DMS79 treated with DMSO at 0.1 percent for 48 hours (cell line): ENCODE results near the gene NPBWR2.

Experiments
- DNase-seq: peaks from one replicate; lab custom pipeline; 2025; lab: John Stamatoyannopoulos, UW

The NPBWR2 gene

DNA sequence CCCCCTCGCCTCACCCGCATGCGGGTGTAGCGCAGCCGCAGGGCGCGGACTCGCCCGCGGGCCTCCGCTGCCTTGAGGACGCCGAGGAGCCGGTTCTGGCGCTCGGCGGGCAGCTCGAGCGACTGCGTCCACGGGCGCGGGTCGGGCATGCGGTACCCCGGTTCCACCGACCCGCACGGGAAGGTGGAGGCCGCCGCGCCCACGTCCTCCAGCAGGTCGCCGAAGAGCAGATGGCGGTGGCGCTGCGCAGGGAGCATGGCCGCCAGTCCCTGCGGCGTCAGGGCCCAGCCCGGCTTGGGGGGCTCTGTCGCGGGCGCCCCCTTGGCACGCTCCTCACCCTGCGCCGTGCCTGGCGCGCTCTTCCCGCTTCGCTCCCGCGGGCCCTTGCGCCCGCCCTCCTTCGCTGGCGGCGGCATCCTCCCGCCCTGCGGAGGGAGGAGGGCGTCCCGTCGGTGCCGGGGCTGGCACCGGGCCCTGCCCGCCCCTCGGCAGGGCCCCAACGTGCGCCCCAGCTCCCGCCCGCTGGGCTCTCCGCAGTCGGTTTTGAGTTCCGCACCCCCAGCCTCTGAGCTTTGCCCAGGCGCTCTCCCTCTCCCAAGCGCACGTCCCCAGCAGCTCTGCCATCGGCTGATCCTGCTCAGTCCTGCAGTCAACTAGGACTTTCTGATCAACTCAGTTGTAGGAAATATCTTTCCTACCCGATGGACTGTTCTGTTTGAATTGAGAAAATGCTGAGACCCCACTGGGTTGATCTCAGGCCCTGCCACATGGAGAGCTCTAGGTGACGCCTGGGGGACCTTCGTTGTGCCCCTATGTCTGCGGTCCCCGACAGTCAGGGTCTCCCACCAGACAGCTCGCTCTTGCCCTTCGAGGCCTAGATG is 23.3 kb downstream of the NPBWR2 start, which contains the start of gene LKAAEAR1:
Gene LKAAEAR1 (minus strand): TSS at position 595 of the 881 bp plus-strand sequence. CDS start 179 bp downstream, at position 416.
- DNase-seq = no peak

- DNase-seq = peak; percentile 74
These were observed 24.0 kb downstream of the NPBWR2 start for GRCh38 chr20:64083378-64083803.

- no peak for DNase-seq
These were observed 24.5 kb downstream of the NPBWR2 start for GRCh38 chr20:64082820-64083377.

DNA sequence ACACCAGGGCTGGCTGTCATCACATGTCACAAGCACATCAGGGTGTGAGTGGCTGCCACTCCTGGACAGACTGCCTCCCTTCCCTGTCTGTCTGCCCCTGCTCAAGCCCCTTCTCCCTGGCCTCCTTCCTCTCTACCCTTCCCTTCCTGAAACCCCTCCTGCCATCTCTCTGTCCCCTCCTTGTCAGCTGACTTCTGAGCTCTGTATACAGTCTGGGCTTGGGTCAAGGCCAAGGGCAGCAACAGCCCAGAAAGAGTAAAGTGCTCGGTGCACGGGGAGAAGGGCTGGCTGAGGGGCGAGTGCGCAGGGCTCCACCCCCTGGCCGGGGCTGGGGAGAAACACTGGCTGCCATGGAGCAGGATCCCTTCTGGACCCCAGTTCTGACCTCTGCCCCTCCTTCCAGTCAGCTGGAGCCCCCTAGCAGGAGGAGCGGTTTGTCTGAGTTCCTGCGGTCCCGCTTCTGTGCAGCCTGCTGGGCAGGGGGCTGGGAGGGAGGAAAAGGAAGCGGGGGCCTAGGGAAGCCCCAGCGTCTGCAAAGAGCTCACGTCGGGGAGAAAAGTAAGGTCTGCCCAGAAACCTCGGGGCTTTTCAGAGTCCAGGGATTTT is 25.1 kb downstream of the NPBWR2 start:
- DNase-seq = no peak

GRCh38 chr20:64081624-64081964 is 25.8 kb downstream of the NPBWR2 start:
- DNase-seq = no peak

- no peak for DNase-seq
These were observed 26.3 kb downstream of the NPBWR2 start for GRCh38 chr20:64080813-64081623.

DNA sequence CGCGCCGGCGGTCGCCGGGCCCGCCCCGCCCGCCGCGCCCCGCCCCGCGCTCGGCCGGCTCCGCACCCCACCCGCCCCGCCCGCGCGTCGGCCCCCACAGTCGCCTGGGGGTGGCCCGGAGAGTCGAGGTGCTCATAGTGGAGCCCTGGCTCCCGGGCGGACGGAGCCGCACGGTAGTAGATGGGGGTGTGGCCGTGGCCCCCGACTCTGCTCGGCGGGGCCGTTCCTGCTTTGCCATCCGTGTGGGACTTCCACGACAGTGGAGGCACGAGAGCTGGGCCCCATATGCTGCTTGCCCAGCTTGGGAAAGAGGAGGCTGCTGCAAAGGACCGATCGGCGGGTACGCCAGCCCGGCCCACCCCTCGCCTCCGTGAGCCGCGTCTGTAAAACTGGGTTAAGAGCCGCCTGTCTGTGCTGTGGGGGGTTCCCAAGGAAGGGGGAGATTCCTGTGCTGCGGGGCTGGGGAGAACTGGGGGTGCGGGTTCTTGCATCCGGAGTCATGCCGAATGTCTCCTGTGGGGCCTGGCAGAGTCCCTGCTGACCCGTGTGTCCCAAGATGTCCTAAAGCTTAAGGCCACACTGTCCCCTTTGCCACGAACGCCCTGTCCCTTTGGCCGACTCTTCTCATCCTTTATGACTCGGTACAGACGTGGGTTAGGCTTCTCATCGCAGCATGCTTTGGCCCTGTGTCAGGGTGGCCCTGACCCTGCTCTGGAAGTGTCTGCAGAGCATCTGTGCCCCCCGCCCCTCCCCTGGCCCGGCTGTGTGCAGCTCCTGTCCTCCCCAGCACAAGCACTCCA is 27.2 kb downstream of the NPBWR2 start, which contains the start of gene OPRL1:
Gene OPRL1 (plus strand): TSS at position 70 of the 800 bp plus-strand sequence. CDS start 12,639 bp downstream, outside the sequence.
- DNase-seq = no peak

DNA sequence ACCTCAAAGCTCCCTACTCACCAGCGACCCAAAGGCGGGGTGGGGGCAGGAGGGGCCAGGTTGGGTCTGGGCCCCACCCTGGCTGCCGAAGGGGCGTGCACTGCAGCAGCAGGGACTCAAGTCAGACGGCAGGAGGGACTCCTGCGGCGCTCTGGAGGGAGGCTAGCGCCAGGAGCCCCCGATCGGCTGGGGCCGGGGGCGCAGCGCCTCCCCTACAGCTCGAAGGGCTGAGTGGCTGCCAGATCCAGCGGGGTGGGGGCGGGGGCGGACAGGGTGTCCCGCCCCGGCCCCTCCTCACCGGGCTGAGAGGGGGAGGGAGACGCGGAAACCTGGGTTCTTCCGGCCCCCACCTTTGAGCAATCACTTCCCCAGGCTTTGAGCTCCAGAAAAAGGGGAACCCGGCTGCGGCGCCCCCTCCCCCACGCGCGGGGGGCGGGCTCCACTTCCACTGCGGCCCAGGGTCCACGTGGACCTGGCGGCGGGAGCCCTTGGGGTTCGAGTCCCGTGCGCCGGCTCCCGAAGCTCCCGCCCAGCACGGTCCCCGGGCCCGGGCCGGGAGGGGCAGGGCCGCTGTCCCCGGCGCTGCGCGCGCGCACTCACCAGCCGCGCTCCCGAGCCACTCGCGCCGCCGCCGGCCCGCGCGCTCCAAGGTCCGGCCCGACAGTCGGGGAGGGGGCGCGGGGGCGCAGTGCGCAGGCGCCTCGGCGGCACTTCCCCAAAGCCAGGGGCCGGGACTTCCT is 27.9 kb downstream of the NPBWR2 start, which contains the start of gene RGS19:
Gene RGS19 (minus strand): TSS at position 246 of the 740 bp plus-strand sequence. CDS start 2,632 bp downstream, outside the sequence.
- DNase-seq = peak; percentile 71

DNA sequence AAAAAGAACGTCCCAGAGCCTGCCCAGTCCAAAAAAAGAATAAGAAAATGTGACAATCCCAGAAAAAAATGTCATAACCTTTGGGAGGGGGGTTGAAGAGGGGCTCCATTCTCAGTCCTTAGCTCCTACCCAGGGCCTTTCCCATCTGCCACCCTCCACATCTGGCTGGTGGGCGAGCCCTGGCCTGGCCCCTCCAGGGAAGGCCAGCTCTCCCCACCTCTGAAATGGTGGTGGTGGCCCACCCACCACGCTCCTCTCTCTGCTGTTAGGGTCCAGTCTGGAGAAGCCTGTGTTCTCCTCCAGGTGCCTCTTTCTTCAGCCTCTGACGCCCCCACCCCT is 28.5 kb downstream of the NPBWR2 start:
- no peak for DNase-seq

DNA sequence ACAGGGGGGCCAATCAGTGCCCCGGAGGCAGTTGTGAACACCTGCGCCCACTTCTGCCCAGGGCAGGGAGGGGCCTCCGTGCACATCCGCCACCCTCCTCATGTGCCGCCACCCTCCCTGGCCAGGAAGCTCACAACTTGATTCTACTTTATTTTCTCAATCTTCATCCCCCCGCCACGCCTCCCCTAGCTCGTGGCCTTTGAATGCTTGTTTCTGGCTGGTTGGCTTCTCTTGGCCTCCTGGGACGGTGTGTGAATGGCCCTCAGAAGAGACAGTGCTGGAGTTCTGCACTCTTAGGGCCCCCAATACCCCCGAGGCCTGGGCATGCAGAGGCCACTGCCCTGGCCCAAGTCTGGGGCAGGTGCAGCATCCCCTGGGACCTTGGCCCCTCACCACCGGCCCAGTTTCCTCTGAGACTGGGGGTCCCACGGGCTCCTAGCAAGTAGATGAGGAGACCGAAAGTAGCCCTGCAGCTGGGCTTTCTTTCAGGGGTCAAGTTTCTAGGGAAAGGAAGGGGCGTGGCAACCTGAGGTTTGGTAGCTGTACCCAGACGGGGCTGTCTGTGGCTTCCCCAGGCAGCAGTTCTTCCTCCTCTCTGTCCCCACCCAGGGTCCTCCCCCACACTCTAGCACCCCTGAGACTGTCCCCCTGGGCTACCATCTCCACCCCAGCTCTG is 29.4 kb downstream of the NPBWR2 start:
- DNase-seq = peak; percentile 88

DNA sequence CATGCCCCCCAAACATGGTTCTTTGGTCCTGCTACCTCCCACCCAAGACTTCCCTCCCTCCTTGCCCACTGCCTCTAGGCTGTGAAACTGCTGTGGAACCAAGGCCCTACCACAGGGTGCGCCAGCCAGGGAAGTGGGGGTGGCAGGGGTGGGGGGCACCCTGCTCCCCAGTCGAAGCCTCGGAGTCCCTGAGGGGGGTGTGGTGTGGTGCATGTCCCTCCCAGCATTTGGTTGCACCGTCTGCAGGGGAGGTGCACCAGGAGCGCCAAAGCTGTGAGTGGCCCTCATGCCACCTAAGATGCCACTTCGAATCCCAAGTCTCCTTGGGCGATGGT is 29.9 kb downstream of the NPBWR2 start:
- no peak for DNase-seq

- DNase-seq = no peak
These were observed 30.3 kb downstream of the NPBWR2 start for GRCh38 chr20:64077094-64077493.

DNA sequence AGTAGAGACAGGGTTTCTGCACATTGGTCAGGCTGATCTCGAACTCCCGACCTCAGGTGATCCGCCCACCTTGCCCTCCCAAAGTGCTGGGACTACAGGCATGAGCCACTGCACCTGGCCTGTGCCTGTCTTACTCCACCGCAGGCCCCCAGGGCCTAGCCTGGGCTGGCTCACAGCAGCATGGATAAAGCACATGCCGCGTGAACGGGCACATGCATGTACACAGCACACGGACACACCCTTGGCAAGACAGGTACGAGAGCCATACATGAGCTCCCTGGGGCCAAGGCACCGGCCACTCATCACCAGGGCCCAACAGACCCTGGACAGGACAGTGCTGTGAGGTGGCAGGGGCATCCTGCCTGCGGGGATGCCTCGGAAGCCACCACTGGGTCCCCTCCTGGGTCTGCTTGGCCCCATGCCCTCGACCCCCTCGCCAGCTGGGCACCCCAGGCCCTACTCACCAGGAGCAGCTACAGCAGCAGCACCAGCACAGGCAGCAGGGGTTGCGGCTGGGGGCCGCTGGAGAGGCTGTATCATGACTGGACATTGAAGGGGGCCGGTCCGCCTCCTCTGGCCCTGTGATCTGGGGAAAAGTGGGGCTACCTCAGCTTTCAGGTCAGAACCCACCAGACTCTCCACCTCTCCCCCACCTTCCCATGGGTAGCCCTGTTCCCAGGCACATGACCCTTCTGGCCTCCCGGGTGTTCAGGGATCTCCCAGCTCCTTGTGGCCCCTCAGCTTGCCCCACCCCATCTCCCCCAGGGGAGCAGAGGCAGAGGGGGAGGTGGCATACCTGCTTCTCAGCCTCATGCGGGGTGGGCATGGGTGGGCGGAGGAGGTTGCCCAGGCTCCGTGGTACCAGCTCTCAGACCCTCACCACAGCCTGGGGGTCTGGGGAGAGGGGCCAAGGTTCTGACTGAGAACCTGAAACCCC is 31.0 kb downstream of the NPBWR2 start:
- DNase-seq = no peak

- no peak for DNase-seq
These were observed 31.8 kb downstream of the NPBWR2 start for GRCh38 chr20:64075556-64075955.

GRCh38 chr20:64074963-64075362 is 32.4 kb downstream of the NPBWR2 start:
- no peak for DNase-seq

GRCh38 chr20:64074184-64074789 is 33.1 kb downstream of the NPBWR2 start:
- no peak for DNase-seq

GRCh38 chr20:64073476-64074183 is 33.7 kb downstream of the NPBWR2 start:
- DNase-seq = no peak
